Gastrocnemius medialis (tissue), 4 donors: ENCODE results near the gene CCDC50. TPM values are rescaled to one million over a fixed set of nuclear protein-coding genes. Genes with fewer than 3 reads are reported as not detected.

Experiments used
- ATAC-seq, 2 donors: fragments of 150-250 bp; one replicate each; pipeline ENCODE4 v1.9.1; 2016
- DNase-seq, 2 donors: peaks; one replicate each; pipeline ENCODE4 v3.0.0-alpha.2; 2019
- H3K27ac ChIP-seq, 4 donors: fragments of 200-600 bp; sonication (generic); 1 replicate in 1 of 4; 2 replicates in 3 of 4; pipeline ENCODE4 v1.5.1; 2016 to 2018; ENCODE audit warnings: mild to moderate bottlenecking in 2 of 4, moderate library complexity in 1 of 4
- H3K27me3 ChIP-seq, 3 donors: fragments of 200-600 bp; sonication (generic) in 2 of 3; 1 replicate in 1 of 3; 2 replicates in 2 of 3; pipeline versions ENCODE4 v1.5.1 to v1.6.0; 2016 to 2019; ENCODE audit warnings: mild to moderate bottlenecking in 1 of 3, moderate library complexity in 1 of 3
- H3K36me3 ChIP-seq, 2 donors: fragments of 200-600 bp; sonication (generic) in 1 of 2; one replicate each; pipeline ENCODE4 v1.5.1; 2017 to 2018
- H3K4me1 ChIP-seq, 2 donors: fragments of 200-600 bp; sonication (generic) in 1 of 2; one replicate each; pipeline ENCODE4 v1.5.1; 2016 to 2017; ENCODE audit warnings: mild to moderate bottlenecking in 2 of 2
- H3K4me3 ChIP-seq, 4 donors: fragments of 200-600 bp; sonication (generic) in 3 of 4; 1 replicate in 1 of 4; 2 replicates in 3 of 4; pipeline ENCODE4 v1.5.1; 2016 to 2019; ENCODE audit warnings: mild to moderate bottlenecking in 2 of 4
- H3K9me3 ChIP-seq, 3 donors: fragments of 200-600 bp; sonication (generic) in 2 of 3; 1 replicate in 1 of 3; 2 replicates in 2 of 3; pipeline ENCODE4 v1.5.1; 2016 to 2019
- CTCF ChIP-seq, 5 experiments: fragments of 450-650 bp in 3 of 5; fragments of 200-600 bp in 2 of 5; sonication (generic) in 2 of 5; IDR thresholded peaks in 4 of 5; conservative IDR thresholded peaks in 1 of 5; 1 replicate in 4 of 5; 2 replicates in 1 of 5; pipeline ENCODE4 v1.5.1; 2016 to 2019; ENCODE audit warnings: antibody characterized with exemption in 5 of 5, mild to moderate bottlenecking in 3 of 5, moderate library complexity in 3 of 5
- POLR2A ChIP-seq, 2 donors: fragments of 450-650 bp; IDR thresholded peaks; one replicate each; pipeline ENCODE4 v1.6.1; 2017; ENCODE audit warnings: antibody characterized with exemption in 2 of 2, mild to moderate bottlenecking in 2 of 2, moderate library complexity in 2 of 2
- in situ Hi-C, 4 donors: fragments of 200-750 bp; cut with MboI; loops; one replicate each; pipeline versions ENCODE4 v1.15.0 to v1.8.0; 2017; ENCODE audit warnings: low sequenced_read_pairs in 4 of 4
- intact Hi-C: fragments of 100-400 bp; cut with DNase I; formaldehyde crosslinking; loops from one replicate; pipeline ENCODE4 v1.15.1; 2023; ENCODE audit warnings: low total_unique reads
- total RNA-seq, 4 donors: library from RNA; depleted of rRNA; stranded (reverse); fragments of >200 nt; gene quantifications; one replicate each; pipeline versions ENCODE4 v1.1.0 to v1.2.3, GENCODE V29; 2016

CCDC50 gene
- total RNA-seq, 4 donors from 2014 or later: 45.0 to 69.9 (median 64.2) TPM

GRCh38 chr3:191302451-191302850 is 26.7 kb upstream of the CCDC50 start:
- no peak for TF ChIP-seq POLR2A (IDR thresholded peaks at IDR 0.05)
- no peak for TF ChIP-seq CTCF (IDR thresholded peaks at IDR 0.05 in 4 of 5, conservative IDR thresholded peaks at IDR 0.05 in 1 of 5)
- DNase-seq: no peak

GRCh38 chr3:191303596-191303995 is 25.6 kb upstream of the CCDC50 start:
- intact Hi-C loops: no loop called here
- no peaks in the 10 kb centered on the region for H3K27me3 ChIP-seq
- no peaks in the 10 kb centered on the region for H3K4me1 ChIP-seq
- in situ Hi-C loops: no loop called here
- H3K9me3 ChIP-seq: no peaks in the 10 kb centered on the region
- no peak overlapping the region for H3K27ac ChIP-seq
- ATAC-seq: no peak
- no peak overlapping the region for H3K4me3 ChIP-seq
- TF ChIP-seq CTCF (IDR thresholded peaks at IDR 0.05 in 4 of 5, conservative IDR thresholded peaks at IDR 0.05 in 1 of 5): no peak
- TF ChIP-seq POLR2A (IDR thresholded peaks at IDR 0.05): no peak
- H3K36me3 ChIP-seq: no peaks in the 10 kb centered on the region
- no peak for DNase-seq

More at GRCh38 chr3:191302451-191302850, 26.7 kb upstream of the CCDC50 start:
- no peaks in the 10 kb centered on the region for H3K36me3 ChIP-seq
- no peaks in the 10 kb centered on the region for H3K9me3 ChIP-seq
- H3K27ac ChIP-seq: no peak overlapping the region
- H3K27me3 ChIP-seq: no peaks in the 10 kb centered on the region
- intact Hi-C loops: no loop called here
- no peak for ATAC-seq
- H3K4me3 ChIP-seq: no peak overlapping the region
- H3K4me1 ChIP-seq: no peaks in the 10 kb centered on the region
- in situ Hi-C loops: no loop called here

DNA sequence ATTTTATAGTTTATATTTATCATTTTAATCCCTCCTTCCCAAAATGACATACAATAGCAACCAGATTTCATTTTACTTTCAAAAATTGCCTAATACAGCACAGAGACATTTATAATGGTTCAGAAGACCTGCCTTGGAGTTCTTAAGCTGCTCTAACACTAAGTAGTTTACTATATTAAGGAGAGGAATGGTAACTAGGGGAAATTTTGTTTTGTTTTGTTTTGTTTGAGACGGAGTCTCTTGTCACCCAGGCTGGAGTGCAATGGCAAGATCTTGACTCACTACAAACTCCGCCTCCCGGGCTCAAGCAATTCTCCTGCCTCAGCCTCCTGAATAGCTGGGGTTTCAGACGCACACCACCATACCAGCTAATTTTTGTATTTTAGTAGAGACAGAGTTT is 22.8 kb upstream of the CCDC50 start:
- no peak for TF ChIP-seq CTCF (IDR thresholded peaks at IDR 0.05 in 4 of 5, conservative IDR thresholded peaks at IDR 0.05 in 1 of 5)
- TF ChIP-seq POLR2A (IDR thresholded peaks at IDR 0.05): no peak
- no peak for DNase-seq
- Histone ChIP-seq H3K9me3 (no peaks in the 10 kb centered on the region), H3K36me3 (no peaks in the 10 kb centered on the region), H3K4me3 (no peak overlapping the region), H3K4me1 (no peaks in the 10 kb centered on the region), H3K27me3 (no peaks in the 10 kb centered on the region), H3K27ac (no peak overlapping the region)
- no peak for ATAC-seq
- intact Hi-C loops (no loop called here), in situ Hi-C loops (no loop called here)

GRCh38 chr3:191307341-191307740 is 21.9 kb upstream of the CCDC50 start:
- TF ChIP-seq CTCF (IDR thresholded peaks at IDR 0.05 in 4 of 5, conservative IDR thresholded peaks at IDR 0.05 in 1 of 5) (no peak), POLR2A (IDR thresholded peaks at IDR 0.05) (no peak)
- Histone ChIP-seq H3K4me1 (no peaks in the 10 kb centered on the region), H3K27ac (no peak overlapping the region), H3K4me3 (no peak overlapping the region), H3K9me3 (no peaks in the 10 kb centered on the region), H3K27me3 (no peaks in the 10 kb centered on the region), H3K36me3 (no peaks in the 10 kb centered on the region)
- intact Hi-C loops (no loop called here), in situ Hi-C loops (no loop called here)
- DNase-seq (no peak), ATAC-seq (no peak)

- in situ Hi-C loops (no loop called here), intact Hi-C loops (no loop called here)
- no peak for ATAC-seq
- Histone ChIP-seq H3K4me3 (no peak overlapping the region), H3K27ac (no peak overlapping the region), H3K27me3 (no peaks in the 10 kb centered on the region), H3K9me3 (no peaks in the 10 kb centered on the region), H3K4me1 (no peaks in the 10 kb centered on the region), H3K36me3 (no peaks in the 10 kb centered on the region)
- TF ChIP-seq CTCF (IDR thresholded peaks at IDR 0.05 in 4 of 5, conservative IDR thresholded peaks at IDR 0.05 in 1 of 5) (no peak), POLR2A (IDR thresholded peaks at IDR 0.05) (no peak)
- DNase-seq: no peak
Observed at GRCh38 chr3:191313296-191313695, 15.9 kb upstream of the CCDC50 start.
